Hindlimb muscle (tissue), 1 donor: Measurements from ENCODE around the gene MGMT. TPM values are rescaled to one million over a fixed set of nuclear protein-coding genes. Genes with fewer than 3 reads are reported as not detected.

Experiments used
- DNase-seq: peaks from one replicate; pipeline ENCODE4 v3.0.0-alpha.2; 2013
- polyA plus RNA-seq: library from polyadenylated mRNA; unstranded; fragments of 120-200 nt; gene quantifications from one replicate; pipeline ENCODE4 v1.2.1, GENCODE V29; 2013; ENCODE audit not compliant: insufficient read length

Gene MGMT
- polyA plus RNA-seq, 1 donor, result 12.1 TPM

DNA sequence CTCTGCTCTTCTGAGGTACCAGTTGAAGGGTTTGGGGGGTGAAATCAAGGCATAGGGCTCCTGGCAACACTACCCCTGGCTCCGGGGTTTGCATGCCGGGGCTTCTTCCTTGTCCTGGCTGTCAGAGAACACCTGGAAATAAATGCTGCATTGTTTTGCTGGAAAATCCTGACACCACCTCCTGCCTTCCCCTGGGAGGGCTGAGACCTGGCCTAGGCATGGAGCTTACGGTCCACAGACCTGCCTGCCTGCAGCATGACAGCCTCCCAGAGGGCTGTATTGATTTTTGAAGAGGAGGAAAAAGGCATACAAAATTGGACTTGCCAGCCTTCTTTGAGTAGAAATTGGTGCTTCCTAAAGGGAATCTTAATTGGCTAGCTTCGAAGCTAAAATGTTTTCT lies 227.1 kb downstream of the MGMT start:
- DNase-seq, result no peak

DNA sequence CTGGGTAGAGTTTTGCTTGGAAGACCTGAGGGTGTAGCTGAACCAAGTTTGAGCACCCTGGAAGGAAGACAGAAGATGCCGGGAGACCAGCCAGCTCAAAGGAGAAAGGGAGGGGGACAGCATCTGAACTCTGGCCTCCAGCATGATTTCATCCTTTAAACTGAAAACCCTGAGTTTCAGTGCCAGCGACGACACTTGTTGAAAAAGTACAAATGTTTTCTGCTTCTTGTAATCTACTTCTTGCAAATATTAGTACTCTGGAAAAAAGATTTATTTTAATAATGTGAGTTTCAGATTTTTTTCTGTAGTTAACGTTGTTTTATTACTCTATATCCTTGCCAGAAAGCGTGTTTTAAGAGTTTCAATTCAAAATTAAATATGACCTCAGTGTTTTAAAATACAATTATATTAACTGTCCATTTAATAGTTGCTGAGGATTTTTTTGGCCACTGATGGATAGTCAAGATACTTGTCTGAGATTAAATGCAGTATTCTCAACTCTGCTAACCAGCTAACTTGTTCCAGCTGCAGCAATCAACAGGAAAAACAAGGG lies 227.7 kb downstream of the MGMT start:
- DNase-seq, result peak; percentile 92

DNA sequence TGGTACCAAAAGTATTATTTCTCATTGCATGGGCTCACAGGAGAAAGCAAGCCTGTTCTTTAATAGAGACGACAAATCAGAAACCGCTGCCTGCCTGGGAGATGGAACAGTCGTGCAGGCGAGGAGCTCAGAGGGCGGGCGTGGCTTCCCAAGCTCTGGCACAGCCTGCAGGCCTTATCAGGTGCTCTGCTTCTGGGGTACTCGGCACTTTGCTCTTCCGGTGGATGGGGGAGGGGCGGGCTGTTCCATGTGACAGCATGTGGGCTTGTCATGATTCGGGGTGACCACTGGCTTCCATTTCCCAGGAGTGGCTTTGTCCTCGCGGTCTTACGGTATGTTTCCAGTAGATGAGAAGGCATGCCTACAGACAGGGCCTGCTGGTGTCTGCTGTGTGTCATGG lies 228.6 kb downstream of the MGMT start:
- no peak for DNase-seq

DNA sequence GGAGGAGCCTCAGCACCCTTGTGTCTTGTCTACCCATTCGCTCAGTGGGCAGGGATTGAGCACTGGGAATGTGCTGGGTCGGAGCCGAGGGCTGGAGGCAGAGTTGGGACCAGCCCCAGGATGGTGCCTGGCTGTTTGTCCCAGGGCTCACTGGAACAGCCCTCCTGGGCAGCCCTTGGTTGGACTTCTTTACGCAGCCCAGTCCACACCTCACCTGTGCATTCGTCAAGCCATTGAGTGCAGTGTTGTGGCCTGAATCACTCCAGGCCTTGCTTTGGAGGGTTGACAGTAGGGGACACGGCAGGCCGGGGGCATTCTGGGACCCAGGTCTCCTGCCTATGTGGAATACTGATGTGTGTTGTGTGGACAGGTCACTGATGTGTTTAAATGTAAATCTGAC lies 229.6 kb downstream of the MGMT start:
- no peak for DNase-seq

DNA sequence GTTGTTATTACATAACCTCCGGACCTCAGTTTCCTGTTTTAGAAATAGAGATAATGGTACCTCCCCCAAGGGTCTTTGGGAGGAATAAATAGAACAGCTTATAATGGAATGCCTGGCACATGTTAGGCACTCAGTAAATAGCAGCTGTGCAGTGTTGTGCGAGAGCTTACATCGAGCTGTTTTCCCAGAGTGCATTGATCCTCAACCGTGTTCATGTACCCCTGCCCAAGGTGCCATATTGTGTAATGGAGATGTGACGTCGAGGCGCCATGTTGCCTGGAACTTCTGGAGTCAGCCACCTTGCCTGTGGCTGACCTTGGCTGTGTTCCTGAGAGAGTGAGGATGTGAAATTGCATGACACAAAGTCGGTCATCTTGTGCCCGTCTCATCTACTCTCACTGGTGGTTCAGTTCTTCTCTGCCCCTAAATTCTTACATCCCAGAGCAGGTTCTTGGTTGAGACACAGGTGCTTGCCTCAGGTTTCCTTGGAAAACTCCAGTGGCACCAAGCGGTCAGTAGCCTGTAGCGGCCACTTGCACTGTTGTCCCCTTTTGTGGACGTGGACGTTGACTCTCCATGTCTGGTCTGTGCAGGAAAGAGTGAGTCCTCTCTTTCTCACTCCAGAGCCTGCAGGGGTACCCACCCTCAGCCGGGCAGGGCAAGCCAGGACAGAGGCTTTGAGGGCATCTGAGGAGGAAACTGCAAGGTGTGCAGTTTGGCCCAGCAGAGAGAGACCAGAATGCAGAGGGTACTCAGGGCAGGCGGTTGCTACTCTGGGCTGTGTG lies 230.6 kb downstream of the MGMT start:
- DNase-seq, result no peak

DNA sequence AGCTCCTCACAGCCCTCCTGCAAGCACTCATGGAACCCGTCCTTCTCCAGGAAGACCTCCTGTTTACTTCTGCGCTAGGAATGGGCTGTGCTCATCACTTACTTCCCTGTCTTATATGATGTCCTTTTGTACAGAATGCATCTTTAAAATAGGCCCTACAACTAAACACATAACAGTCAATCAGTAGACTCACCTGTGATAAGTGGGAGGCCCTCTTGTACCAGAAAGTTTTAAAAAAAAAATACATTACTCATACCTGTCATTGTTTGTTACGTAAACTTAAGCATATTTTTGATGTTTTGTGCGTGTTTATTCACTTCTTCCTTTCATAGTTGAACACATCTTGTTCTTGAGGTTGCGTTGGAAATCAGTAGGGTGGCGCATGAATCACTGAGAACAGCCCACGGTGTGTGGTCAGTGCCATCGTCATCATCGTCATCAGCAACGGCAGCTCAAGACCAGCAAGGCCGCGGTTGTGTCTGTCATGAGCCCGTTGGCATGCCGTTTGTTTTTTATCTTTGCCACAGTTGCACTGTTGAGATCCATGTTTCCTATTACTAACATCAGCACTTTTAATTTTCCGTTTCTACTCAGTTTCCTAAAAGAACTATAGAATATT lies 232.8 kb downstream of the MGMT start:
- no peak for DNase-seq

DNA sequence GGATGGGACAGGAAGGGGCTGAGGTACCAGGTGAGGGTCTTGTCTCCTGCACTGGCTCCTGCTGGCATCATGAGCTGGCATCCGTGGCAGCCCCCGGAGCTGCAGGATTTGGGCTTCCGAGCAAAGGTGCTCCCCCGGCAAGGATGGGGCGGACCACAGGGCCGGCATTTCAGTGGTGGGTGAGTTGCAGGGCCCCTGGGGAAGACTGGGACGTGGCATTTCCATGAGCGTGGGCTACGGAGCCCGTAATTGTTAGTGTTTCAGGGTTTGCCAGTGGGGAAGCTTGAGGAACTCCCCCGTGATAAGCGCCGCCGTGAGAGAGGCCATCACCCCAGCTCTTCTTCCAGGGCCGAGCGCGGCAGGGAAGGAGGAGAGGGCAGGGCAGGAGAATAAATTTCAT lies 235.6 kb downstream of the MGMT start:
- no peak for DNase-seq

DNA sequence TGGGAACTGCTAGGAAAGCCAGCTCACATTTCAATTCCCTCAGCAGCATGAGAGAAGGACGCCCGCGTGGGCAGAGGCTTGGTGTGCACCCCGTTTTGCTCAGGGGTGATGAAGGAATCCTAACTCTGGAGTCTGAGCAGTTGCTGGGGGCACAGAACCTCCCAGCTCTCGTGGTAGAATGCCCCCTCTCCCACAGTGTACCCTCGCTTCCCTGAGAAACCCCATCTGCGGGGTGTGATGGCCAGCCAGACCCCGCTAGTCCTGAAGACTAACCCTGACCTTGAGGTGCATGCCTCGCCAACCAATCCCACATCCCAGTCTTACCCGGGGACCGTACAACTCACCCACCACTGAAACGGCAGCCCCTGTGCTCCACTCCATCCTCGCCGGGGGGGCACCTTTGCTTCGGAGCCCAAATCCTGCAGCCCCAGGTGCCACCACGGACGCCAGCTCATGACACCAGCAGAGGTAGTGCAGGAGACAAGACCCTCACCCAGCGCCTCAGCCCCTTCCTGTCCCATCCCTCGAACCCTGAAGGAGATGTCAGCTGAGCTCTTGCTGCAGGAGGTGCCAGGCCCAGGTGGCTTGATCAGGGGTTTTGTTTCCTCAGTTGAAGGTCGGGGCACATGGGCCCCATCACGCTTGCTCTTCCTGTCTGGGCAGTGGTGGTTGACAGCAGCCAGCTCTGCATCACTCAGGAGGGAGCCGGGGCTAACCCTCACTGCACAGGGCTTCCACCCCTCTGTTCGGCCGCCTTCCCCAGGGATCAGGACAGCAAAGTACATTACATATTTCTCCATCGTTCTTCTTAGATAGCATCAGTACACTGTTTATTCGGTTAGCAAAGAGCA lies 236.5 kb downstream of the MGMT start:
- no peak for DNase-seq

DNA sequence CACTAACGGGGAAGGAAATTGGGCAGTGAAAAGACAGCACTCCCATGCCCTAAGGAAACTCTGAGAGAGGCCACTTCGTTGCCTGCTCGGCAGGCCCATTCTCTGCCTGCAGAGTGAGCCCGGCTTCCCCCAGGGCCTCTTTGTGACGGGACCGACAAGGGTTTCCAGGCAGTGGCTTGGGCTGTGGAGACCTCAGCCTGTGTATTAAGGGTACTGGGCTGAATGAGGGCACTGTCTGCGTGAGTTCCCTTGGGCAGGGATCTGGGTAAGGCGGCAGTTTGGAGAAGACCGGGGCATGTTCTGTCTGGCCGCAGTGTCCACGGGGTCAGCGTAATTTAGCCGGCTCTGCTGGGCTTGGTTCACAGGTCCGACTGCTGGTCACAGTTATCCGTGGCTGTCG lies 237.2 kb downstream of the MGMT start:
- DNase-seq, result no peak

DNA sequence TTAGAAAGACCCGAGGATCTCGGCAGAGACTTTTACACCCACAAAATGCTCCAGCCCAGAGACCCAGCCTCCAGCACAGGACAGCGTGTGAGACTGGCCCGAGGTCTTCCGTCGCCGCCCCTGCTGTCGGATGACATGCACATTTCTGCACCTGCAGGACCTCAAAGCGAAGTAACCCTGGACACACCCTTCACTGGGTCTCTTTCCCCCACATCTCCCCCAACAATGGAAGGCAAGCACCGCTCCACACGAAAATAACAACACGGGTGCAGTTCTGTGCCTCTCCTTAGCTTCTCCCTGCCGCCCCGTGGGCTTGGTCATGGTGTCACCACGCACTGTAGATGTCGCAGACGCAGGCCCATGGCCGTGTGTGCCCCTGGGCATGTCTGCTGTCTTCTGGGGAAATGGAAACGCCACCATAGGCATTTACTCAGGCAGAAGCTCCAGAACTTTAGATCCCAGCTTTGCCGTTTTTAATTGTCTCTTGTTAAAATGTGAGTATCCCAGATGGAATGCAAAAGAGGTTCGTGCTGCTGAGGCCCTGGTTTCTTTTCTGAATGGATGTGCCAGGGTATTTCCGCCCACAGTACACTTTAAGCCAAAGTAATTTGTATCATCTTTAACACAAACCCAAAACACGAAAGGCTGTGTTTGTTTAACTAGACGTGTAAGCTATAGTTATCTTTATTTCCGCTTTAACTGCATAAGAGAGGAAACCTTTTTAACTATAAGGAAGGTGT lies 237.9 kb downstream of the MGMT start:
- no peak for DNase-seq

DNA sequence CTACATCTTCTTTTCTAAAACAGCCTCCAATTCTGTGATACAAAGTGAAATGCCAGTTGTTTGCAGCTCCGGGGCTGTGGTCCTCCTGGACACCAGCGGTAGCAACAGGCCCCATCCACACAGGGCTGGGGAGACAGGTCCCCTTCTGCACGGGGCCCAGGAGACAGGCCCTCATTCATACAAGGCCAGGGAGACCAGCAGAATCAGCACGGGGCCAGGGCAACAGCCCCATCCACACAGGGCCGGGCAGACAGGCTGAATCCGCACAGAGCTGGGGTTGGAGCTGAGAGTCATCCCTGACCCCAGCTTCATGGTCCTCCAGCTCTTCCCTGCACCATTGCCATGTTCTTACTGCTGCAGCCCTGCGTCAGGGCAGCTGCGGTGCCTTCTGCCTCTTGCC lies 238.6 kb downstream of the MGMT start:
- DNase-seq, result no peak

DNA sequence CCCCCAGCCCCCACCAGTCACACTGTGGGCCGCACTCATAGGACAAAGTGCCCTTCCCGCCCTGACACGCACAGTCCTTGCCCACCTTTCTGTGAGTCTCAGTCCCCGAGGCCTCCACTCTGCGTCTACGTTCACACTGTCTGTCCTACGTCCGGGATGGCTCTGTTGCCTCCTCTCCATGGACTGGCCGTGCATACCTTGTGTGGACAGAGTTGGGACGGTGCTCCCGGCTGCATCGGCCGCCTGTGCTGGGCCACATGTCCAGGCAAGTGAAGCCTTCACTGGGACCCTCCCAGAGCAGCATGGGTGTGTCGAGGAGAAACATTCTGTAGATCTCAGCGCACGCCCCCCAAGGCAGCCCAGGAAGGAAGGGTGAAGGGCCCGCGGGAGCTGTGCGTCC lies 239.0 kb downstream of the MGMT start:
- DNase-seq, result no peak

DNA sequence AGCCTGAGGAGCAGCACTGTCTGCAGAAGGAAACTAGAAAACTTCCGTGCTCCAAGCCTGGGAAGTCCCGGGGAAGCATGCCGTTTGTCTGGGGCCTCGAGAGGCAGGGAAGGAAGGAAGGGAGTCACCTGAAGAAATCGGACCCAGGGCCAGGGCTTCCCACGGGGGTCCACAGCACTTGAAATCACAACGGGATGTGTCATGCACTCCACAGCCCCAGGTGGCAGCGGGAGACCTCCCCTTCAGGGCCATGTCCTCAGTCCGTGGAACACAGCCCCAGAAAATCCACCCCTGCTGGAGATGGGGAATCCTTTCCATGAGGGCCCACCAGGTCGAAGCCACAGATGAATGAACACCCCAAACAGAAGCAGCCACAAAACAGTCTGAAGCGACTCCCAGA lies 239.5 kb downstream of the MGMT start:
- DNase-seq, result no peak

DNA sequence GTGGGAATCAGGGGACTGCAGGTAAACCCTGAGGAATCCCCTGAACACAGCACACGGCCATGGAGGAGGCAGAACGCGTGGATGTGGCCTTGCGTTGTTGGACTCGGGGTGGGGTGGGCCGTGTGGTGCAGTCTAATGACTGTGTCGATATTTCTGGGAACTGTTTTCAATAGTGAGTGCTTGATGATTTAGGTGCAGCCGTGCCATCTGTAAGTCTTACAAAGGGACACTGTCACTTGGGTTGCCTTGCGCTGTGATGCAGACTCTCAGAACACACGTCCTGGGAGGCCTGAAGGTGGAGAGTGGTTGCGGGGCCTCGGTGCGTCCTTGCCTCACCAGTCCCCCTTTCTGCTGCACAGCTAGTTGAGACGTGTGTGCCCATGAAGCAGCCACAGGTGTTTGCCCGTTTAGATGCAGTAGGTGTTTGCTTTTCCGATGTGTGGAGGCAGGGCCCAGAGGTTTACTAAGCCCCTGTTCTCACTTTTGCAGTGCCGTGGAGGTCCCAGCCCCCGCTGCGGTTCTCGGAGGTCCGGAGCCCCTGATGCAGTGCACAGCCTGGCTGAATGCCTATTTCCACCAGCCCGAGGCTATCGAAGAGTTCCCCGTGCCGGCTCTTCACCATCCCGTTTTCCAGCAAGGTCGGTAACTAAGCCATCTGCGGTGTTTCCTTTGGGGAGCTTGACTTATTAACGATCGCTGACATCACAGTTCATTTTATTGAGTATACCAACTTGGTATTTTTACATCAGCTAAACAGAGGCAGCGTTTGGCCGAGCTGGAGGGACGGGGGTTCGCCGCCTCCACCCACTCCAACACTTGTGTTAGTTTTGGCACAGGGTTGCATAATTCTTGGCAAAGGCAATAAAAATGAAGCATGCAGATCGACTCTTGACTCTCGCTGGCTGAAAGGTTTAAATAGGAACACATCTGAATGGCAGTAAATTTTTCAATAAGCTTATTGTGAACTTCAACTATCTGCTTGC lies 240.7 kb downstream of the MGMT start:
- peak; percentile 38 for DNase-seq

DNA sequence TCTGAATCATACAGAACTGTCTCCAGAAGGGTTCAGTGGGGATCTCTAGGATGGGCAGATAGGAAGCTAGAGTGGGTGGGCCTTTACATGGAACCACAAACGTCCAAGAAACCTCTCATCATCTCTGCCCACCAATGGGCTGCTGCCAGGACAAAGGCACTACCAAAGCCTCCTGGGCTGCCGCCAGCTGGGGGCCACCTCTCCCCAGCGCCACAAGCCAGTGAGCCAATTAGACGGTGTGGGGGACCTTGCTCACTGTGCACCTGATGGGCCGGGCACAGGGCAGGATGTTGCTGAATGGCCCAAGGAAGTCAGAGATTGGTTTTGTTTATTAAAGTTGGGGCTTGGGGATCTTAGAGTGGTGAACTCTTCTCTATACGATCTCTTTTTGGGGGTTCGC lies 242.1 kb downstream of the MGMT start:
- DNase-seq, result no peak

DNA sequence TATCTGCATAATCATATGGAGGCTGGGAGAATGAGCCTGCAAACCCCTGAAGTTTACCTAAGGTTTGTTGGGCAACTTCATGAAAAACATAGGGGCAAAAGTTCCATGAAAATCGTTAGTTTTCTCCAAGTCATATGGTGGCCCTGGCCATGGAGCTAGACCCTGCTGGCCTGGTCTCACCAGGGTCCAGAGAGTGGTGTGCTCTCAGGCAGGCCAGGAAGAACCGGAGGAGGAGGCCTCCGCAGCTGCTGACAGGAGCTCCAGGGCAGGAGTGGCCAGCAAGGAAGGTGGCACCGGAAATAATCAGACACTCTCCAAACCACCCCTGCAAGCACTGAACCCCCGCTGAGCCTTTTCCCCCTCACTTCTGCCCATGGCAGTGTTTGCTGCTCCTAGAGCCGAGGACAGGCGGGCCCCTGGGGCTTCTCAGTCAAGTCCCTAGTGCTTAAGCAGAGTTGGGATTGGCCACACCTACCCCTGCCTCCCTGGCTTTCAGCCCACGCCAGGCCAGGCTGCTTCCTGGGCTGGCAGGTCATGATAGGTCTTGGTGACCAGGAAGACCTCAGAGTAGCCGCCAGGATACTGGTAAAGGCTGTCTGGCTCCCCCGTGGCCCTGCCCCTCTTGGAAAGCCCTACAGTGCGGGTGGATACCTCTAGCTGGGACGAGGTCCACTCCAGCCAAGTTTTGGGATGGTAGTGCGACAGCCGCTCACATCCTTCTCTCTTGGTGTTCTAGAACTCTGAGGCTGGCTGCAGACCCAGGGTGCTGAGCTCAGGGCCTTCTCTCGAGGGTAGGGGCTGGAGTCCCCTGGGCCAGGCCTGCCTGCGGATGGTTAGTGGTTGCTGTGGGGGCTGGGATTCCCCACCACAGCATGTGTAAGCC lies 242.8 kb downstream of the MGMT start:
- DNase-seq, result no peak

DNA sequence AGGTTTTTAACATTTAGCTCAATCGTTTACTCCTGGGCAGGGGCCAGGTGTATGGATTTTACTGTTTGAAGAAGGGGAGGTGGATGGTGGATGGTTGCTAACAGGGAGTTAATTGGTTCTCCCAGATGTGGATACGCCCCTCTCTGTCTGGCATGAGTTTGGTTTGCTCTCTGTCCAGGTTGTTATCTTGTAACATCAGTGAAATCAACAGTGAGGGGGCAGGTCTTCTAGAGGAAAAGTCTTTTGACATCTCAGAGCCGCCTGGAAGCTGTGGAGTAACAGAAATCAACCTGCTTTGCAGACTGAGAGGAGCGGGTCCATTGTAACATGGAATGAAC lies 243.4 kb downstream of the MGMT start:
- no peak for DNase-seq

DNA sequence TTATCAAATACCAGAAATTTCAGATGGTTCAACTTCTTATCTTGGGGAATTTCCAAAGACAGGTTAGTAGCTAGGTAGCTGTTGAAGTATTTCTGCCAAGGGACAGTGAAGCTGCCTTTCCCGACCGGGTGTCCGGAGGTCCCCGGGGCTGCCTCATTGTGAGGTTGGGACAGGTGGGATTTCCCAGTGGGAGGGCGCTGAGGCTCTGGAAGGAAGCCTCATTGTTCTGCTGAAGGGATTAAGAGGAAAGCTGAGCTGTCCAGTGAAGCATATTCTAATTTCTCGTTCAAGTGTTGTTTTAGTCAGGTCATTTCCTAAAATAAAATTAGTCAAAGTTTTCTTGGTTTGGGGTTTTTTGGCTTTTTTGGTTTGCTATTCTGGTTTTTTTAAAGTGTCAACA lies 244.2 kb downstream of the MGMT start:
- no peak for DNase-seq

DNA sequence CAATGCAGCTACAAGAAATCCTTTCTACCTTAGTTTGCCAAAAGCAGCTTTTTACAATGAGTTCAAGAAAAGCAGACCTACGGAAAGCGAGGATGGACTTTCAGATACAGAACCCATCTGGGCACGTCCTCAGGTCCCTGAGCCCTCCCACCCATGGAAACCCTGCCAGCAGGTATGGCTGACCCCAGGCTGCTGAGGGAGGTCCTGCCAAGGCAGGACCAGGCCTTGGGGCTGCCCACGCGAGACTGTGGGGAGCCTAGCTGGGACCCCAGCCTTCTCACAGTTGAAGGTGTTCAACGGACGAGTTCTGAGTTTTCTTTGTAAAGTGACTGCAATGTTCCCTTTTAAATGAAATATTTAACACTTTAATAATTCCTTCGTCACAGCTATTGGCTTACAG lies 245.0 kb downstream of the MGMT start:
- no peak for DNase-seq

DNA sequence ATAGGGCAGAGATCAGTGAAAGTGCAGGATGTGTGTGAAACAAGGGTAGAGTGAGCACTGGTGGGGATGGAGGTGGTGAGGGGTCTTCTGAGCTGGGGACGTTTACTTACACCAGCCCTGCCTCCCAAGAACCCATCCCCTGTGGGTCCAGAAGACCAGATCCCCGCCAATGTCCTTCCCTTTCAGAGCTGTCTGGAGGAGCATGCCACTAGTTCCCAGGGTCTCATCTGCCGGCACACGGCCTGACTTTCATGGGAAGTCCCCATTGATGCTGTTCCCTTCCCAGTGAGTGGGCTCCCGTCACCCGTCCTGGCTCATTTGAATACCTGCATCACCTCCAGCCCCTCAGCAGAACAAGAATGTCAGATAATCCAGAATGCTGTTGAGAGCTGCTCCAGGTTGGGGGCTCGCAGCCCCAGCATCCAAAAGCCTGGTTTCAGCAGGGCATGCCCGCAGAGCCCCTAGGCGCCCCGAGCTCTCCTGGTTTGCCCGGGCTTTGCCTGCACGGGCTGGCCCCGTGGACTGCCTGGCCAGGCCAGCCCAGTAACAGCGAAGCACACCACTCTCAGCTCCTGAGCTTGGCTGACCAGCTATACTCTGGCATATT lies 246.7 kb downstream of the MGMT start:
- DNase-seq, result no peak
